Skeletal muscle cell (primary cell): ENCODE measurements around the gene PPIG.
"Not testable (repeated sequence)": the region's sequence is repeated elsewhere in the genome, so short reads cannot be mapped to it uniquely, and the experiment has no call there.

Source experiments
- DNase-seq: peaks from one replicate; pipeline ENCODE4 v3.0.0-alpha.2; 2010; ENCODE audit warnings: low read depth
- H3K4me3 ChIP-seq: 2 replicates; pipeline ENCODE4 v1.5.1; 2011; ENCODE audit warnings: low read depth, mild to moderate bottlenecking, control low read depth, low read length, moderate library complexity

The PPIG gene

DNA sequence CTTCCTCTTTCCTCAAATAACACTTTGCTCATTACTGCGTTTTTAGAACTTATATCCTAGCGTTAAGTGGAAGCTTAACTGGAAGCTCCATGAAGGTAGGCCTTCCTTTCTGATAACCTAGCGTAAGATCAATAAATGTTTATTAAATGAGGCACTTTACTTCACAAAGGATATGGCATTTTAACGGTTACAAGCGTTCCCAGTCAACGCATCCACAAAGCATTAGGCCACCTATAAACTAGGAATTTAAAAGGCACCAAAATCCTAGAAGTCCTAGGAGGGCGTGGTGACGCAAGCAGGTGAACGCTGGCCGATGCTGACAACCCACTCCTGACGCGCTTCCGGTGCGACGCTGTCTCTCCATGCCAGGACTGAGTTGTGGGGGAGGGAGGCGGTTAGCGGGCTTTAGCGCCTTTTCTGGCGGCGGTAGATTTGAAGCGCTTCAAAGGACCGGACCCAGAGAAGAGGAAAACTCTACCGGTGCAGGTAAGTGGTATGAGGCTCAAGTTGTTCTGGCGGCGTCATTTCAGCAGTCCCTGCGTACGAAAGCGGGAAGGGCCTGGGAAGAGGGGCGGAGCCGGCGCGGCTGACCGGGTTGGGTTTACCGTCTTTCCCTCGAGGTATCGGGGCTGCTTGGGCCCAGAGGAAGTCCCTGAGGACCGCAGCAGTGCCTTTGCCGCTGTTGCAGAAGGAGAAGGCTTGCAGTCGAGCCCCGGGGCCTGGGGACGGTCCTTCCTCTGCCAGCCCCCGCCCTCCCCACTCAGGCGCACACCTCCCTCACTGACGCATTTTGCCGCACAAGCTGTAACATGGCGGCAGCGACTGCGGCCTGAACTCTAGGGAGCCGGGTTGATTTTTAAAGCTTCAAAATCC is at the start of gene PPIG:
Gene PPIG (plus strand): TSS at position 347 of the 873 bp plus-strand sequence. CDS start 19,691 bp downstream, outside the sequence.
- DNase-seq: peak; percentile 73
- peak within 1 kb of the TSS; percentile 95 for H3K4me3 ChIP-seq

DNA sequence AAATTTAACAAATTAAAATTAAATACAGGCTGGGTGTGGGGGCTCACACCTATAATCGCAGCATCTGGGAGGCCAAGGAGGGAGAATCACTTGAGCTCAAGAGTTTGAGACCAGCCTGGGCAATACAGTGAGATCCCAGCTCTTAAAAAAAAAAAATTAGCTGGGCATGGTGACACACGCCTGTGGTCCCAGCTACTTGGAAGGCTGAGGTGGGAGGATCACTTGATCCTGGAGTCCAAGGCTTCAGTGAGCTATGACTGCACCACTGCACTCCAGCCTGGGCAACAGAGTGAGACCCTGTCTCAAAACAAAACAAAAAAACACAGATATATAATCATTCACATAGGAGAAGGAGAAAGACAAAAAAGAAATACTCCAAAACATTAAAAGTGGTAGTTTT is 44.7 kb upstream of the PPIG start:
- DNase-seq, H3K4me3 ChIP-seq: not testable (repeated sequence)

DNA sequence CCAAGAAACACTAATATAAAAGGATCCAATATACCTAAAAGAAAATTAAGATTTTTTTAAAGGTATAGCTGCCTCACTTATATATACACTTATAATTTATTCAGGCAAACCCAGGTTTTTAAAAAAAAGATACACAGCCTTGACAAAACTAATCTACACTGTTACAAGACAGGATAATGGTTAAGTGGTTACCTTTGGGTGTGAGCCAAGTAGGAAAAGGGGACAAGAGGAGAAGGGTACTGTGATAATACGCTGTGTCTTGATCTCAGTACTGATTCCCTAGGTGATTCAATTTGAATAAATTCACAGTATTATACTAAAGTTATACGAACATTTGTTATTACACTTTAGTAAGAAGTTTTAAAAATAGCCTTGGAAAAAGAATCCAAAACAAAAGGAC is 44.0 kb upstream of the PPIG start:
- DNase-seq: no peak
- no peak overlapping the region for H3K4me3 ChIP-seq

DNA sequence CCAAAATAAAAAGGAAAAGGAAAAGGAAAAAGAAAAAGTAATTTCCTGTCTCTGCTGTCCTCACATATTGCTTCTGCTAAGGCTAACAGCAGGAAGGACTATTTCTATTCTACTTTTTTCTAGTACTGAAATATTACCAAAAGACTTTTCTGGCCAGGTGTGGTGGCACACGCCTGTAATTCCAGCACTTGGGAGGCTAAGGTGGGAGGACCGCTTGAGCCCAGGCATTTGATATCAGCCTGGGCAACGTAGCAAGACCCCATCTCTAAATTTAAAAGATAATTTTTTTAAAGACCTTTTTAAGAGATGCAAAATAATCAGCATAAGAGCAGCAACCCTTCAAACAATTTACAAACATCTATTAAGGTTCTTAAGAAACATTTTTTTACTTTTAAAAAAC is 41.7 kb upstream of the PPIG start:
- H3K4me3 ChIP-seq: no peak overlapping the region

DNA sequence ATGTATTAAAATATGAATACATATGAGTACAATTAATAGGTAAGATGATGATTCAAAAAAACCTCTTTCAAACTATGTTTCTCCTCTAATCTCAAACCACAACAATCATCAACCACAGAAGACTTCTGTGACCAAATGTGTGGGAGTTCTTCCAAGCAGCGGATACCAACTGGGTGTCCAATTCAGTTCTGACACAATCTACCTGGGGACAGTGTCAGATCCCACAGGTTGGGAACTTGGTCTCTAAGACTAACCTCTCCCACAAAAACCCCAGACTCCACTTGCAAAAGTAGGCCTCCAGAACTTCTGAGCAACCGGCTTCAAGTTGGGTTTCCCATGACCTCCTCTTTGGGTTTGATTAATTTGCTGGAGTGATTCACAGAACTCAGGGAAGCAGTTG is 37.4 kb upstream of the PPIG start:
- H3K4me3 ChIP-seq: no peak overlapping the region
- no peak for DNase-seq

More for the DNA sequence above, 41.7 kb upstream of the PPIG start:
- no peak for DNase-seq

DNA sequence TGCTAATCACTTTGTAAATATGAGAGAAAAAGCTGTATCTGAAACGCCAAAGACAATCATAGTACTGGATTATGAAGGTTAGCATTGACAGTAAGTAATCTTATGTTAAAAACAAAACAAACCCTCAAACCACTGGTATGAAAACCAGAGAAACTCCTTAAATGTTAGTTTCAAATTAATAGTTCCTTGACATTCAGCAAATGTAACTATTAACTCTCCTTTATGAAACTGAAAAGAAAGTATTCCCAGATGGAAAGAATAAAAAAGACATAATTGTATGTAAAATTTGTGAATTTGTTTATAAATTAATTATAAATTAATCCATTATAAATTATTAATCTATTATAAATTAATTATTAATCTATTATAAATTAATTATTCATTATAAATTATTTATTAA is 22.8 kb upstream of the PPIG start:
- DNase-seq: no peak
- no peak overlapping the region for H3K4me3 ChIP-seq

DNA sequence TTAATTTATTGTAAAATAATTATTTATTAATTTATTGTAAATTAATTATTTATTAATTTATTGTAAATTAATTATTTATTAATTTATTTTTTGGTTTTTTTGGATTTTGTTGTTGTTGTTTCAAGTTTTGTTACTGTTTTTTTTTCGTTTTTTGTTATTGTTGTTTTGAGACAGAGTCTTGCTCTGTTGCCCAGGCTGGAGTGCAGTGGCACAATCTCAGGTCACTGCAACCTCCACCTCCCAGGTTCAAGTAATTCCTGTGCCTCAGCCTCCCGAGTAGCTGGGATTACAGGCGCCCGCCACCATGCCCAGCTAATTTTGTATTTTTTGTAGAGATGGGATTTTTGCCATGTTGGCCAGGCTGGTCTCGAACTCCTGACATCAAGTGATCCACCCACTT is 22.1 kb upstream of the PPIG start:
- not testable (repeated sequence) for DNase-seq

DNA sequence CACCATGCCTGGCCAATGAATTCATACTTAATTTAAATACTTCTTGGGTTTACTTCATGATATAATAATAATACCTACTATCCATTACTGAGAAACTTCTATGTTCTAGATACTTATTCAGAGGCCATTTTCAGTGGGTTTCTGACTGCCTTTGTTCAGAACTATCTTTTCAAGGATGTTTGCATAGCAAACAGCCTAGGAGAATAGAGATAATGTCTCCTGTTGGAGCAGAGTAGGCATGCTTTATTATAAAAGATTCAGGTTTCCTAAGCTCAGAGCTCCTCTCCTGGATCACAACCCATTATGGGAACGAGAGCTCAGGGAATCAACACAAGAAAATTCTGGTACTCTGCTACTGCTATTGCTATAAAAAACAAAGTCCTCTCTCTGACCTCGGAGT is 21.6 kb upstream of the PPIG start:
- no peak overlapping the region for H3K4me3 ChIP-seq
- DNase-seq: no peak

More for the DNA sequence above, 22.1 kb upstream of the PPIG start:
- H3K4me3 ChIP-seq: not testable (repeated sequence)

DNA sequence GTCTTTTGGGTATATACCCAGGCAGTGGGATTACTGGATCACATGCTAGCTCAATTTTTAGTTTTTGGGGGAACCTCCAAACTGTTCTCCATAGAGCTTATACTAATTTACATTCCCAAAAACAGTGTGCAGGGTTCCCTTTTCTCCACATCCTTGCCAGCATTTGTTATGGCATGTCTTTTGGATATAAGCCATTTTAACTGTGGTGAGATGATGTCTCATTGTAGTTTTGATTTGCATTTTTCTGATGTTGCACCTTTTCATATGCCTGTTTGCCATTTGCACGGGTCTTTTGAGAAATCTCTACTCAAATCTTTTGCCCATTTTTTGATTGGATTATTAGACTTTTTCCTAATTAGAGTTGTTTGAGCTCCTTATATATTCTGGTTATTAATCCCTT is 18.5 kb upstream of the PPIG start:
- no peak for DNase-seq
- no peak overlapping the region for H3K4me3 ChIP-seq

DNA sequence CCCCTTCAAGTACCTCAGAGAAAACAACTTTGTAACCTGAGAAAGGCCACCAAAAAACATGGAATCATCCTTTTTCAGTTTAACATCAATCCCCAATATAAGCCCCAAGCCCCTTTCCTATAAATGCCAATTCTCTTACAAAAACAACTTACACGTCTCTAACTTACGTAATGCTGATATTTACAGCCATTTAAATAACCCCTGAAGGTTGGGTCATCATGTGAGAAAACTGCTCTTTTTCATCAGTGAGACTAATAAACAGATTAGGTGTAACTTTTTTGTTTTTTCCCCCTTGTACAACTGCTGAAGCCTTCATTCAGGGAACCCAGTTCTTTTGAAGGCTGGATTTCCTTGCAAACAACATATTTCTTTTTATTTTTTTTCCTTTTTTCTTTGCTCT is 14.2 kb upstream of the PPIG start:
- no peak overlapping the region for H3K4me3 ChIP-seq
- DNase-seq: no peak

DNA sequence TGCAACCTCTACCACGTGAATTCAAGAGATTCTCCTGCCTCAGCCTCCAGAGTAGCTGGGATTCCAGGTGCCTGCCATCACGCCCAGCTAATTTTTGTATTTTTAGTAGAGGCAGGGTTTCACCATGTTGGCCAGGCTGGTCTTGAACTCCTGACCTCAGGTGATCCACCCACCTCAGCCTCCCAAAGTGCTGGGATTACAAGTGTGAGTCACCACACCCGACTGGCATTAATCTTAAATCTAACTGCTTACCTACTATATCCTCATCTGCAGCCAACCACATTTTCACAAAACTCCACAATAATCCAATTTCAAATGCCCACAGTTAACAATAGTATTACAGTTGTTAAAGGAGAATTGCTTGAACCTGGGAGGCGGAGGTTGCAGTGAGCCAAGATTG is 13.4 kb upstream of the PPIG start:
- not testable (repeated sequence) for DNase-seq, H3K4me3 ChIP-seq

DNA sequence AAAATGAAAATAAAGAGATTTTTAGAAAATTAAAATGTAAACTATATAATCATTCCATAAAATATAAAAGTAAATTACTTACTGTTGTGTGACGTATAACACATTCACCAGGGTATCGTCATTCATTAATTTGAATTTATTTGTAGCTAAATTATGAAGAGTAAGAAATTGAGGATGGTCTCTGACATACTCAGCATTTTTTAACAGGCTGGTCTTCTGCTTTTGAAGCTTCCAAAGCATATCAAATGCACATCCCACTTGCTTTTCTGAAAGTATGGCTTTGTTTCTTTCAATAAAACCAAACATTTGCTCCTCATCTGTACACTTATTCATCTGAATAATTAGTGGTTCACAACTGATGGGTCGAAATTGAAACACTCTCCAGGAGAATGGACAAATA is 12.6 kb upstream of the PPIG start:
- H3K4me3 ChIP-seq: no peak overlapping the region
- no peak for DNase-seq

DNA sequence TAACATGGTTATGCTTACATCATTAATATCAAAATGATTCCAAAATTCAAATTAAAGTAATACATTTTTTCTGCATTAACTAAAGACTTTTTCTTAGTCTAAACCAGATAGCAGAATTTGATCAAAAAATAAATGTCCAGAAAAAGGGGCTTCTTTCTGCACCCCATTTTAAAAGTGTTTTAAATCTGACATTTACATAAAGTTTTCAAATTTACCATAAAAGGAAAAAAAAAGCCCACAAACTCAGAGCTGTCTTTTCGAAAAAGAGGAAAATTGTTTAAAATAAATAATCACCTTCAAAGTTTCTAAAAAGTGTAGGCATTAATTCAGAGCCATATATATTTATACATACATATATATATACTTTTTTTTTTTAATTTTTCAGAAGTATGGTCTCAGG is 12.0 kb upstream of the PPIG start:
- DNase-seq: no peak
- H3K4me3 ChIP-seq: no peak overlapping the region

DNA sequence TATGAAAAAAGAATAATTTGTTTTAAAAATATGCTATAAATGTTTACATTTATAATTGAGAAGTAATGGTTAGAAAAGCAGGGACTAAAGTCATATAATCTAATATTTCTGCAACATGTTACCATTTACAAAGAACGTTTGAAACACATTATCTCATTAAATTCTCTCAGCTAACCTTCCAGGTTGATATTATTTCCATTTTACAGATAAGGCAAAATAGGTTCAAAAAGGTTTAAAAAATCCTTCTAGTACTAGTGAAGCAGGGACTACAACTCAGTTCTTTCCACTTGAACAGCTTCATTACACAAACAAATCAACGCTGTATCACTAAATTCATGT is 11.4 kb upstream of the PPIG start:
- peak overlapping the region; percentile 75 for H3K4me3 ChIP-seq
- DNase-seq: no peak

DNA sequence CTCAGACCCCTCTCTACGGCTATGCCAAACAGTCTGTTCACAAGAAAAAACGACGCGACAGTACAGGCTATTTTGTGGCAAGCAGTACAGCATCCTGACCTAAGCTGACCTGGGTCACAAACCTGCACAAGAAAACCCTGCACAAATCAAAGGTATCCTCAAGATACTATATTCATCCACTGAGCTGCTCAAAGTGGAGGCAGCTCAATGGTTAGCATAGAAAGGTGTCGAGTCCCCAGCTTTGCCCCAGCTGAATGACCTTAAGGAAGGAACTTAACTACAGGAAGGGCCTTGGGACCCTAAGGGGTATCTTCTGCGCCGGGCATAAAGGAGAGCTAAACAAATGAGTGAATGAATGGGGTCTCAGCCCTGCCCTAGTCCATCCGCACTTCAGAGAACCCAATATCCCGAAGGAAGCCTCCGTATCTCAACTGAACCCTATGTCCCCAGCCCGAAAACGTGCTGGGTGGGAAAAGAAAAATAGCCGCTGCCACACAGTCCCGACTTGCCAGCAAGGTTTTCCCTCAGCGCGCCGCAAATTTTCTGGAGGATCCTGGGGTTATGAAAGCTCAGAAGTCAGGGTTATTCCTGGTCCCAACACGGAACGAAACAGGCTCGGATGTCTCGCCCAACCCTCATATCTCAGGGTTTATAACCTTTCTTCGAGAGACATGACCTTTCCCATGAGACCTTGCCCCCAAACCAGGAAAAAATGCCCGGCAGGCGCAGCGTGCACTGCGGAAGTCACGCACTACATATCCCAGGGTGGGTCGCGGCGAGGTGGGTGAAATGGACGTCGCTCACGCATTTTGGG is 10.8 kb upstream of the PPIG start, which contains the start of gene FASTKD1:
Gene FASTKD1 (minus strand): TSS at position 706 of the 814 bp plus-strand sequence. CDS start 1,836 bp downstream, outside the sequence.
- peak; percentile 44 for DNase-seq

DNA sequence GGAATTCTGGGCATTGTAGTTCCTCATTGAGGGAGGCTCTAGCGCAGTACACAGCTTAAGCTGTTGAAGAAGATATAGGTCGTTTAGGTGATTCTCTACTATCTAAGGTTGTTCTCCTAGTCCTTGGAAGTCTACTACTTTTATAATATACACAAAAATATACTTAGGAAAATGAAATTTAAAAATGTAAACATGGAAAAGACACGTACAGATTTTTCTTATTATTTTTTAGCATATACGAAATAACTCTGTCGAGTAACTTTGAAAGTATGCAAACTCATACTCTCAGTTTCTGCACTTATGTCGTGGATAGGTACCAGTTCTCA is 10.2 kb upstream of the PPIG start:
- peak overlapping the region; percentile 75 for H3K4me3 ChIP-seq
- DNase-seq: no peak

More for the DNA sequence above, 10.8 kb upstream of the PPIG start, which contains the start of gene FASTKD1:
- peak within 1 kb of the TSS; percentile 75 for H3K4me3 ChIP-seq

DNA sequence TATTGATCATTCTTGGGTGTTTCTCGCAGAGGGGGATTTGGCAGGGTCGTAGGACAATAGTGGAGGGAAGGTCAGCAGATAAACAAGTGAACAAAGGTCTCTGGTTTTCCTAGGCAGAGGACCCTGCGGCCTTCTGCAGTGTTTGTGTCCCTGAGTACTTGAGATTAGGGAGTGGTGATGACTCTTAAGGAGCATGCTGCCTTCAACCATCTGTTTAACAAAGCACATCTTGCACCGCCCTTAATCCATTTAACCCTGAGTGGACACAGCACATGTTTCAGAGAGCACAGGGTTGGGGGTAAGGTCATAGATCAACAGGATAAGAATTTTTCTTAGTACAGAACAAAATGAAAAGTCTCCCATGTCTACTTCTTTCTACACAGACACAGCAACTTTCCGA is 9.6 kb upstream of the PPIG start:
- H3K4me3 ChIP-seq, DNase-seq: not testable (repeated sequence)

DNA sequence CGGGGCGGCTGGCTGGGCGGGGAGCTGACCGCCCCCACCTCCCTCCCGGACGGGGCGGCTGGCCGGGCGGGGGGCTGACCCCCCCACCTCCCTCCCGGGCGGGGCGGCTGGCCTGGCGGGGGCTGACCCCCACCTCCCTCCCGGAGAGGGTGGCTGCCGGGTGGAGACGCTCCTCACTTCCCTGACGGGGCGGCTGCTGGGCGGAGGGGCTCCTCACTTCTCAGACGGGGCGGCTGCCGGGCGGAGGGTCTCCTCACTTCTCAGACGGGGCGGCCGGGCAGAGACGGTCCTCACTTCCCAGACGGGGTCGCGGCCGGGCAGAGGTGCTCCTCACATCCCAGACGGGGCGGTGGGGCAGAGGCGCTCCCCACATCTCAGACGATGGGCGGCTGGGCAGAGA is 8.9 kb upstream of the PPIG start:
- H3K4me3 ChIP-seq, DNase-seq: not testable (repeated sequence)

DNA sequence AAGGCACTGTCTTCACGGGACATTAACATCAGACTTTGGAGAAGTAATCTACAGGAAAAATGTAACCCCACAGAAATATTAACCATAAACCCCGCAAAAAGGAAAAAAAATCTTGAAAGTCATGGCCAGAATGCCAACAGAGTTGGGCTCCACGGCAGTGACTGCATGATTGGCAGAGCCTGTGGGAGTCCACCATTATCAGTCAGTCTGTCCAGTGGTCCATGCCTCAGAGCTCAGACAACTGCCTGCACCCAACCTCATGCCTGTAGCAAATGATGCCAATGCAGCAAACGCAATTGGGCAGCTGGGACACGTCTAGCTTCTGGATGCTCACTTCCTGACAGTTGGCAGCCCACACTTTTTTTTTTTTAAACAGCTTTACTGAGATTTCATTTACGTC is 5.1 kb upstream of the PPIG start:
- DNase-seq: no peak
- no peak overlapping the region for H3K4me3 ChIP-seq

DNA sequence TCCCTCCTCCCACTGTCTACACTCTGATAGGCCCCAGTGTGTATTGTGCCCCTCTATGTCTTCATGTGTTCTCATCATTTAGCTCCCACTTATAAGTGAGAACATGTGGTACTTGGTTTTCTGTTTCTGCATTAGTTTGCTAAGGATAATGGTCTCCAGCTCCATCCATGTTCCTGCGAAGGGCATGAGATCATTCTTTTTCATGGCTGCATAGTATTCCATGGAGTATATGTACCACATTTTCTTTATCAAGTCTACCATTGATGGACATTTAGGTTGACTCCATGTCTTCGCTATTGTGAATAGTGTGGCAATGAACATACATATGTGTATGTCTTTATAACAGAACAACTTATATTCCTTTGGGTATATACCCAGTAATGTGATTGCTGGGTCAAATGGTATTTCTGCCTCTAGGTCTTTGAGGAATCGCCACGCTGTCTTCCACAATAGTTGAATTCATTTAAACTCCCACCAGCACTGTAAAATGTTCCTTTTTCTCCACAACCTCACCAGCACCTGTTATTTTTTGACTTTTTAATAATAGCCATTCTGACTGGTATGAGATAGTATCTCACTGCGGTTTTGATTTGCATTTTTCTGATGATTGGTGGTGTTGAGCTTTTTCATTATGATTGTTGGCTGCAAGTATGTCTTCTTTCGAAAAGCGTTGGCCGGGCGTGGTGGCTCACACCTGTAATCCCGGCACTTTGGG is 1.4 kb upstream of the PPIG start:
- DNase-seq, H3K4me3 ChIP-seq: not testable (repeated sequence)
